WI38 (cell line): ENCODE data around the gene SLC25A38.

Experiments
- H3K4me3 ChIP-seq: 2 replicates; pipeline ENCODE4 v1.5.1; 2011; ENCODE audit warnings: low read depth, mild to moderate bottlenecking, control low read depth, low read length
- TF ChIP-seq, protein P1 (sequence below): IDR thresholded peaks from 2 replicates; pipeline ENCODE4 v1.5.1; 2012; ENCODE audit warnings: low read depth, mild to moderate bottlenecking, control low read depth, low read length

Gene SLC25A38, protein sequence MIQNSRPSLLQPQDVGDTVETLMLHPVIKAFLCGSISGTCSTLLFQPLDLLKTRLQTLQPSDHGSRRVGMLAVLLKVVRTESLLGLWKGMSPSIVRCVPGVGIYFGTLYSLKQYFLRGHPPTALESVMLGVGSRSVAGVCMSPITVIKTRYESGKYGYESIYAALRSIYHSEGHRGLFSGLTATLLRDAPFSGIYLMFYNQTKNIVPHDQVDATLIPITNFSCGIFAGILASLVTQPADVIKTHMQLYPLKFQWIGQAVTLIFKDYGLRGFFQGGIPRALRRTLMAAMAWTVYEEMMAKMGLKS

DNA sequence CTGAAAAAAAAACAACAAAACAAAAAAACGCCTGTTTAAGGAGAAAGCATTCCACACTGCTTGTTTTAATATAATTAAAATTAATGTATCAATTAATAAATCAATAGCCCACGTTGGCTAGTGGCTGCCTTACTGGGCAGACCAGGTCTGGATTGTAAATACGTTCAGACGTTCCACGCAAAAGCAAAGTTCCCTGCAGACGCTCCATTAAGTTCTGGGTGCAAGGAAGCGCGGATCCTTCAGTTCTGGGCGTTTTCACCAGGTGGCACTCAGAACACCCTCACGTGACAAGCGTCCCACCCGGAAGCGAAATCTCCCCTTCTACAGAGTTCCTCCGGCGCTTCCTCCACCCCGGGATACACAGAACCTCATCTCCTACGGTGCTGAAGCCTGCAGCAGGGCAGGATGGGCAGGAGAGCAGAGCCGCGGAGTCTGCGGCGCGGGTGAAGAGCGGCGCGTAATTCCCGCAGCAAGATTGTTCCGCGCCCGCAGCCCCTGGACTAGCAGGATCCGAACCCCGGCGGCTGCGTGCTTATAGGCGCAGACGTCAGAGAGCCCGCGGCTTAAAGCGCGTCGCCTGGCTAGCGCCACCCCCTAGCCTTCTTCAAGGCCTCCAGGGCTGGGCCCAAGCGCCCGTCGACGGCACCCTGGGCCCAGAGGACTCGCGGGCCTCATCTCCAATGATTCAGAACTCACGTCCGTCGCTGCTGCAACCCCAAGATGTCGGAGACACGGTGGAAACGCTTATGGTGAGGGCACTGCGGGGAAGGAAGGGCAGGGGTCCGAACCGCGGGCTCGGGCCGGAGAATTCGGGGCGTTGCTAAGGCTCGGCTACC is at the start of gene SLC25A38:
TSS of gene SLC25A38 (plus strand) at position 326 of the 836 bp plus-strand sequence. CDS start at position 681, 355 bp downstream.
- TF ChIP-seq, protein P1, sequence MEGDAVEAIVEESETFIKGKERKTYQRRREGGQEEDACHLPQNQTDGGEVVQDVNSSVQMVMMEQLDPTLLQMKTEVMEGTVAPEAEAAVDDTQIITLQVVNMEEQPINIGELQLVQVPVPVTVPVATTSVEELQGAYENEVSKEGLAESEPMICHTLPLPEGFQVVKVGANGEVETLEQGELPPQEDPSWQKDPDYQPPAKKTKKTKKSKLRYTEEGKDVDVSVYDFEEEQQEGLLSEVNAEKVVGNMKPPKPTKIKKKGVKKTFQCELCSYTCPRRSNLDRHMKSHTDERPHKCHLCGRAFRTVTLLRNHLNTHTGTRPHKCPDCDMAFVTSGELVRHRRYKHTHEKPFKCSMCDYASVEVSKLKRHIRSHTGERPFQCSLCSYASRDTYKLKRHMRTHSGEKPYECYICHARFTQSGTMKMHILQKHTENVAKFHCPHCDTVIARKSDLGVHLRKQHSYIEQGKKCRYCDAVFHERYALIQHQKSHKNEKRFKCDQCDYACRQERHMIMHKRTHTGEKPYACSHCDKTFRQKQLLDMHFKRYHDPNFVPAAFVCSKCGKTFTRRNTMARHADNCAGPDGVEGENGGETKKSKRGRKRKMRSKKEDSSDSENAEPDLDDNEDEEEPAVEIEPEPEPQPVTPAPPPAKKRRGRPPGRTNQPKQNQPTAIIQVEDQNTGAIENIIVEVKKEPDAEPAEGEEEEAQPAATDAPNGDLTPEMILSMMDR: no peak
- peak within 1 kb of the TSS; percentile 85 for H3K4me3 ChIP-seq

DNA sequence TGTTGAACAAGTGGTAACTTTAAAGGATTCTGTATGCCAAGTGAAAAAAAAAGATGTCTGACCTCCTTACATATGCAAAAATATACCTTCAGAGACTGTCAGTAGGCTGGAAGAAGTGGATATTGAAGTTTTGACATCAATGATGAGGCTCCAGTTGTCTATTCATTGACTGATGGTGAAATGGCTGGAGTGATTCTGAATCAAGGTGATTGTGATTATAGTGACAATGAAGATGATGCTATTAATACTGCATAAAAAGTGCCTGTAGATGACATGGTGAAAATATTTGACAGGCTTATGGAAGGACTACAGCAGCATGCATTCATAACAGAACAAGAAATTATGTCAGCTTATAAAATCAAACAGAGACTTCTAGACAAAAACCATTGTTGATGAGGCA is 49.6 kb upstream of the SLC25A38 start:
- TF ChIP-seq, protein P1: no peak
- H3K4me3 ChIP-seq: no peak overlapping the region

DNA sequence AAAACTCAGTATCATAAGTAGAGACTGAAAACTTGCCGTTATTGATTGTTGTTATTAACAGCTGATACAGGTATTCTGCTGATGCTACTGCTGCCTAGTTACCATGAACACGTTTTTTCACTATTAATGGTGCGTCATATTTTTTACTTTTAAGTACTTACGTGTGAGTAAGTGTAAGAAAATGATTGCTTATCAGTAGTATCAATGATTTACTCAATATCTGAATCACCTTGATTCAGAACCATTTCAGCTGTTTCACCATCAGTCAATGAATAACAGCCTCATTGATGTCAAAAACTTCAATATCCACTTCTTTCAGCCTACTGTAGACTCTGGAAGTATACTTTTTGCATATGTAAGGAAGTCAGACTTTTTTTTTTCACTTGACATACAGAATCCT is 49.0 kb upstream of the SLC25A38 start:
- TF ChIP-seq, protein P1: no peak
- H3K4me3 ChIP-seq: no peak overlapping the region

DNA sequence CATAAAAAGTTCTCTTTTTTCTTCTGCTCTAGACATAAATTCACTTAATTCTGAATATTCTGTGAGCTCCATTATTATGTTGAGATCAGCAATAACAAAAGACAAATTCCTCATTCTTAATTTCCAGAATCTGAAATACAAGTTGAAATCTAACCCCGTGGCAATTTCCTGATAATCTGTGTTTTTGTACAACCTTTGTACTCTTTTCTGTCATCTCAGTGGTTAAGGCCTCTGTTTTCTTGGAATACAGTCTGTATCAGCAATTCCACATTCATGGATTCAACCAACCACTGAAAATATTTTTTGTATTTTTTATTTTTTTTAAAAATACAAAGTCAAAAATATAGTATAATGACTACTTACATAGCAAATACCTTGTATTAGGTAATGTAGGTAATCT is 45.0 kb upstream of the SLC25A38 start:
- TF ChIP-seq, protein P1: no peak
- H3K4me3 ChIP-seq: no peak overlapping the region

DNA sequence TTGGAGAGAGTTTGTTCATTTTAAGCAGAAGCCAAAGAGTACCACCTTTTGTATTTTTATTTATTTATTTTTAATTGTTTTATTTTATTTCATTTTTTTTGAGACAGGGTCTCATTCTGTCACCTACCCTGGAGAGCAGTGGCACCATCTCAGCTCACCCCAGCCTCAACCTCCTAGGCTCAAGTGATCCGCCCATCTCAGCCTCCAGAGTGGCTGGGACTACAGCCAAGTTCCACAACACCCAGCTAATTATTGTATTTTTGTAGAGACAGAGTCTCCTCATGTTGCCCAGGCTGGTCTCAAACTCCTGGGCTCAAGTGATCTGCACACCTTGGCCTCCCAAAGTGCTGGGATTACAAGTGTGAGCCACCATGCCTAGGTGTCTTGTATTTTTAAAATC is 44.1 kb upstream of the SLC25A38 start:
- H3K4me3 ChIP-seq: no peak overlapping the region
- TF ChIP-seq, protein P1: no peak

DNA sequence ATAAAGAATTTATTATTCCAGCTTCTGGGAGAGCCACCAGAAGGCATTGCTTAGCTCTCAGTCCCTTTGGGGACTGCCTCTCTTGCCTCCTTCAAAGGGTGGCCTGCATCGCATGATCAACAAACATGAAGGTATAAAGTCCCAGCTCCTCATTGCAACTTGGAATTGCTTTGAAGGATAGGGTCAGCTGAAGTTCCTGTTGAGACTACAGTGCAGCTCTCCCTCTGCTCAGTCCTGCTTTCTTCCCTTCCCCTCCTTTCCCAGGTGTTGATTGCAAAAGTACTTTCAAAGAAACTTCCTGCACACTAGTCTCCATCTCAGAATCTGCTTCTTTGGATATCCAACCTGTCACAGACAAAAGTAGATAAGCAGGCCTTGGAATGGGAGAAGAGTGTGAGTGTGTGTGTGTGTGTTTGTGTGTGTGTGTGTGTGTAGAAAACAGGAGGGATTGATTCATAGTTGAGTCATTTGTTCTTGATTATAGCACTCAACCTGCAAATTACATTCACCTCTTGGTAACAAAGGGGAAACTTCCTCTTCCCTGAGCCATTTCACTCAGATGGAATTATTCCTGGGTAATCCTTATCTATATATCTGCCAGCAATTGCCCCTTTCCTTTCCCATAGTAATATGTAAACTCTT is 40.0 kb upstream of the SLC25A38 start:
- TF ChIP-seq, protein P1: no peak
- no peak overlapping the region for H3K4me3 ChIP-seq
